AG10803 (cell line): ENCODE results near the gene PKN2.
A peak's percentile ranks its signal among the peaks of the same experiment; 100 is the strongest.

Experiments
- DNase-seq: peaks from one replicate; pipeline ENCODE4 v3.0.0; 2010; ENCODE audit warnings: low read depth
- H3K4me3 ChIP-seq: 2 replicates; pipeline ENCODE4 v1.5.1; 2011; ENCODE audit warnings: mild to moderate bottlenecking, low read length, control low read depth
- TF ChIP-seq, protein P1 (sequence below): conservative IDR thresholded peaks from 2 replicates; pipeline ENCODE4 v1.5.1; 2011; ENCODE audit warnings: mild to moderate bottlenecking, low read length, control low read depth, inconsistent platforms

Gene PKN2

DNA sequence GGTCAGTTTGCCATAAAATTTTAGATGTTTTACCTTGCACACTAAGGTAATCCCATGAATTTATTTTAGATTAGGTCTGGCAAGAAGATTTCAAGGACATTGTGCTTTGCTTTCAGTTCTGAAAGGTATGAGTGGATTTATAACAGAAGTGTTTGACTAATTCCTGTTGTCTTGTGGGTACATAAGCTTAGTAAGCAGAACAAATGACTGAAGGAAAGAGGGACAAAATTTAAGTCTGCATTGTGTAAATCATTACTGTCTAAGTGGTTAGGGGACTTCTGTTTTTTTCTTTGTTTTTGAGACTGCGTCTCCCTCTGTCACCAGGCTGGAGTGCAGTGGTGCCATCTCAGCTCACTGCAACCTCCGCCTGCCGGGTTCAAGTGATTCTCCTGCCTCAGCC lies 60.1 kb downstream of the PKN2 start:
- no peak overlapping the region for H3K4me3 ChIP-seq
- DNase-seq, result no peak
- TF ChIP-seq, protein P1, sequence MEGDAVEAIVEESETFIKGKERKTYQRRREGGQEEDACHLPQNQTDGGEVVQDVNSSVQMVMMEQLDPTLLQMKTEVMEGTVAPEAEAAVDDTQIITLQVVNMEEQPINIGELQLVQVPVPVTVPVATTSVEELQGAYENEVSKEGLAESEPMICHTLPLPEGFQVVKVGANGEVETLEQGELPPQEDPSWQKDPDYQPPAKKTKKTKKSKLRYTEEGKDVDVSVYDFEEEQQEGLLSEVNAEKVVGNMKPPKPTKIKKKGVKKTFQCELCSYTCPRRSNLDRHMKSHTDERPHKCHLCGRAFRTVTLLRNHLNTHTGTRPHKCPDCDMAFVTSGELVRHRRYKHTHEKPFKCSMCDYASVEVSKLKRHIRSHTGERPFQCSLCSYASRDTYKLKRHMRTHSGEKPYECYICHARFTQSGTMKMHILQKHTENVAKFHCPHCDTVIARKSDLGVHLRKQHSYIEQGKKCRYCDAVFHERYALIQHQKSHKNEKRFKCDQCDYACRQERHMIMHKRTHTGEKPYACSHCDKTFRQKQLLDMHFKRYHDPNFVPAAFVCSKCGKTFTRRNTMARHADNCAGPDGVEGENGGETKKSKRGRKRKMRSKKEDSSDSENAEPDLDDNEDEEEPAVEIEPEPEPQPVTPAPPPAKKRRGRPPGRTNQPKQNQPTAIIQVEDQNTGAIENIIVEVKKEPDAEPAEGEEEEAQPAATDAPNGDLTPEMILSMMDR, result no peak

DNA sequence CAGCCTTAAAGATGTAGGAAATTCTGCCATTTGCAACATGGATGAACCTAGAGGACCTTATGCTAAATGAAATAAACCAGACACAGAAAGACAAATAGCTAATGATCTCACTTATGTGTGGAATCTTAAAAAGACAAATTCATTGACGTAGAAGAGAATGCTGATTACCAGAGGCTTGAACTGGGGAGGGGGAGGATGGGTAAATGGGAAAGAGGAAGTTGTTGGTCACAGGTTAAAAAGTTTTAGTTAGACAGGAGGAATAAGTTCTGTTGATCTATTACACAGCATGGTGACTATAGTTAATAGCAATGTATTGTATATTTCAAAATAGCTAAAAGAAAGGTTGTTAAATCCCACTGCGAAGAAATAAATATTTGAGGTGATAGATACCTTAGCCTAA lies 62.8 kb downstream of the PKN2 start:
- TF ChIP-seq, protein P1, result no peak
- DNase-seq, result no peak
- no peak overlapping the region for H3K4me3 ChIP-seq

DNA sequence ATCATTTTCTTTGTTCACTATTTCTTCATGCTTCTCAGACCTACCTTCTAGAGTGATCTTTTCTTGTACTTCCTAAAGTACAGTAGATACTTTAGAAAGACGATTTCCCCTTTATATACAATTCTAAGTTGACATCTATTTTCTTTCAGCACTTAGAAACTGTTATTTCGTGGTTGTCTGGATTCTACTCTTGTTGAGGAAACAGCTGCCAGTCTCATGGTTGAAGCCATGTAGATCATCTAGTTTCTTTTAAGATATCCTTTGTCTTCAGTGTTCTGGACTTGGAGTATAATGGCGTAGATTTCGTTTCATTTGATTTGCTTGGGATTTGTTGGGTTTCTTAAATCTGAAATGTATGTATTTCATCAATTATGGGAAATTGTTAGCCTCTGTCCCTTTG lies 67.6 kb downstream of the PKN2 start:
- H3K4me3 ChIP-seq, result no peak overlapping the region
- TF ChIP-seq, protein P1, result no peak
- DNase-seq, result no peak

DNA sequence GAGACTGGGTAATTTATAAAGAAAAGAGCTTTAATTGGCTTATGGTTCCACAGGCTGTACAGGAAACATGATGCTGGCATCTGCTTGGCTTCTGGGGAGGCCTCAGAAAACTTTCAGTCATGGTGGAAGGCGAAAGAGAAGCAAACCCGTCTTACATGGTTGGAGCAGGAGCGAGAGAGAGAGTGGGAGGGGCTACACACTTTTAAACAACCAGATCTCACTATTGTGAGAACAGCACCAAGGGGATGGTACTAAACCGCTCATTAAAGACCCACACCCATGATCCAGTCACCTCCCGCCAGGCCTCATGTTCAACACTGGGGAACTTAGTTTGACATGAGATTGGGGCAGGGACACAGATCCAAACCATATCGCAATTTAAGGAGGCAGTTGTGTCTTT lies 69.4 kb downstream of the PKN2 start:
- TF ChIP-seq, protein P1, result no peak
- no peak for DNase-seq
- no peak overlapping the region for H3K4me3 ChIP-seq

DNA sequence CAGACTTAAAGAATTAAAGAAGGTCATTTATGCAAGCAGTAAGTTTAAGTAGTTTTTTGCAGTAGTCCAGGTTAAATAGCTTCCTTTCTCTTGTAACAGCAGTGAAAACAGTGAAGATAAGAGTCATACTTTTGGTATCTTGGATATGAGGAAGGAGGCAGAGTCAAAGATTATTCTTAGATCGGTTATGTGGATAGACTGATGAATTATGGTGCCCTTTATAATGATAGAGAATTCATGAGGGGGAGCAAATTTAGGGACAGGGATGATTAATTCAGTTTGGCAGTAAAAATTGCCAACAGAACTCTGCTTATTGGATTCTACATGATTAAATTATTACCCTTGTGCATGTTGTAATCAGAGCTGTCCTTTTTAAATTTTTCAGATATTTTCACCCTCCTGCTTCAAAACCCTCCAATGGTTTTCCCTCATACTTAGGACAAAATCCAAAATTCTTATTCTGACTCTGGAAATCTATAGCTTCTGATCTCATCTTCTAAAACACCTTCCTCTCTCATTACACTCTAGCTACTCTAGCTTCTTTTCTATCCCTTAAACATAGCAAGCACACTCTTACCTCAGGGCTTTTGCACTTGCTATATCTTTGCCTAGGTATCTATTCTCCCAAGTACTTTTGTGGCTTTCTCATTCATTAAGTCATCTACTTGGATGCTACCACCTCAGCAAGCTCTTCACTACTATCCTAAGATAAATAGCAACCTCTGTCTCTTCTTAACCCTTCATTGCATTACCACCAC lies 79.8 kb downstream of the PKN2 start:
- H3K4me3 ChIP-seq, result no peak overlapping the region
- DNase-seq, result peak; percentile 78
- TF ChIP-seq, protein P1, result no peak

DNA sequence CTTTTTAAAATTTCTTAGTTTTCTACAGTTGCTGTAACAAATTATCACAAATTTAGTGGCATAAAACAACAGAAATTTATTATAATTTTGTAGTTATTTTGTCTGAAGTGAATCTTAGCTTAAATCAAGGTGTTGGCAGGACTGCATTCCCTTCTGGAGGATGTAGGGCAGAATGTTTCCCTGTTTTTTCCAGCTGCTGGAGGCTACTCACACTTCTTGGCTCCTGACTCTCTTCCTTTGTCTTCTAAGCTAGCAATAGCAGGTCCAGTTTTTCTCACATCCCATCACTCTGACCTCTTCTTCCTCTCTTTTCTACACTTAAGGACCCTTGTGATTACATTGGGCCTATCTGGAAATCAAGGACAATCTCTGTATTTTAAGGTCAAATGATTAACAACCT lies 84.1 kb downstream of the PKN2 start:
- no peak for DNase-seq
- no peak overlapping the region for H3K4me3 ChIP-seq
- TF ChIP-seq, protein P1, result no peak

DNA sequence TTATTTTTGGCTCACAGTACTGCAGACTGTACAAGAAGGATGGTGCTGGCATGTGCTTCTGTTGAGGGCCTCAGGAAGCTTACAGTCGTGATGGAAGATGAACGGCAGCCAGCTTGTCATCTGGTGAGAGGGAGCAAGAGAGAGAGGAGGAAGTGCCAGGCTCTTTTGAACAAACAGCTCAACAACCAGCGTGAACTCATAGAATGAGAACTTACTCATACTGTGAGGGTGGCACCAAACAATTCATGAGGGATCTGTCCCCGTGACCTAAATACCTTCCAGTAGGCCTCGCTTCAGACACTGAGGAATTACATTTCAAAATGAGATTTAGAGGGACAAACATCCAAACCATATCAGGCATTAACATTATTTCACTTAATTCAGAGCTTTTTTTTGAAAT lies 84.7 kb downstream of the PKN2 start:
- no peak overlapping the region for H3K4me3 ChIP-seq
- no peak for DNase-seq
- TF ChIP-seq, protein P1, result no peak
